ENCODE data around the gene KIAA0513.

- TF ChIP-seq SMAD4 (CRISPR knock-in tag; IDR thresholded peaks at IDR 0.05) (no peak), CTCF (IDR thresholded peaks at IDR 0.05) (no peak), FOXK1 (CRISPR knock-in tag; IDR thresholded peaks at IDR 0.05) (no peak)
Measured at GRCh38 chr16:85037721-85038120, 10.1 kb downstream of the KIAA0513 start.

Measured in WTC11 (cell line).